Panc1 (cell line): ENCODE measurements around the gene ZBTB7C. TPM values are rescaled to one million over a fixed set of nuclear protein-coding genes. Genes with fewer than 3 reads are reported as not detected.

Experiments used
- ATAC-seq: fragments of 200-7000 bp; cut with Tn5 transposase; 2 replicates; pipeline ENCODE4 v1.9.1; 2020; ENCODE audit warnings: mild to moderate bottlenecking, moderate library complexity
- BruUV-seq: library from RNA; stranded (reverse); fragments of 400-500 nt; replicated peaks from 2 replicates; lab custom pipeline; 2021; lab: Mats Ljungman, UMichigan
- CTCF ChIA-PET: fragments of 300-600 bp; sonication (Branson Sonifier 250); formaldehyde crosslinking; loops from one replicate; lab custom pipeline; 2022; ENCODE audit warnings: antibody characterized with exemption; lab: Charles Lee
- POLR2A ChIA-PET: fragments of 300-600 bp; sonication (Branson Sonifier 250); formaldehyde crosslinking; loops from one replicate; lab custom pipeline; 2022; ENCODE audit warnings: antibody characterized with exemption; lab: Charles Lee
- DNase-seq: peaks from one replicate; pipeline ENCODE4 v3.0.0-alpha.2; 2010; ENCODE audit warnings: low read depth, low spot score
- H3K27ac ChIP-seq: 2 replicates; pipeline ENCODE4 v1.5.1; 2011; ENCODE audit warnings: mild to moderate bottlenecking, low read length, inconsistent platforms
- H3K27me3 ChIP-seq: fragments of 200-500 bp; sonication (Bioruptor generic); 2 replicates; pipeline ENCODE4 v1.6.0; 2014; ENCODE audit warnings: low read length, inconsistent platforms; ENCODE audit not compliant: control insufficient read depth, insufficient read depth
- H3K36me3 ChIP-seq: fragments of 200-500 bp; sonication (Bioruptor generic); 2 replicates; pipeline ENCODE4 v1.5.1; 2014; ENCODE audit warnings: inconsistent platforms, mild to moderate bottlenecking, low read length, moderate library complexity; ENCODE audit not compliant: control insufficient read depth, insufficient read depth
- H3K4me1 ChIP-seq: 2 replicates; pipeline ENCODE4 v1.5.1; 2011; ENCODE audit warnings: inconsistent platforms, mild to moderate bottlenecking, low read length, moderate library complexity; ENCODE audit not compliant: control insufficient read depth, insufficient read depth
- H3K4me3 ChIP-seq, 2 experiments: 2 replicates each; pipeline ENCODE4 v1.5.1; 2011 to 2012; ENCODE audit warnings: low read depth in 2 of 2, low read length in 2 of 2, mild to moderate bottlenecking in 2 of 2, inconsistent platforms in 1 of 2, moderate library complexity in 1 of 2
- H3K9me3 ChIP-seq: fragments of 200-500 bp; sonication (Bioruptor generic); 2 replicates; pipeline ENCODE4 v1.5.1; 2014; ENCODE audit warnings: low read depth, mild to moderate bottlenecking, inconsistent platforms, low read length, moderate library complexity; ENCODE audit not compliant: control insufficient read depth, insufficient read depth
- POLR2AphosphoS5 ChIP-seq: IDR thresholded peaks from 2 replicates; pipeline ENCODE4 v1.6.1; 2012; ENCODE audit warnings: mild to moderate bottlenecking, low read depth, low read length, moderate library complexity
- REST ChIP-seq, 2 experiments: IDR thresholded peaks; 2 replicates each; pipeline ENCODE4 v1.6.1; 2011 to 2012; ENCODE audit warnings: low read depth in 2 of 2, control low read depth in 1 of 2, low read length in 1 of 2, mild to moderate bottlenecking in 1 of 2, moderate library complexity in 1 of 2; ENCODE audit not compliant: insufficient read depth in 1 of 2
- SIN3A ChIP-seq: IDR thresholded peaks from 2 replicates; pipeline ENCODE4 v1.6.1; 2012; ENCODE audit warnings: low read depth, mild to moderate bottlenecking, low read length, moderate library complexity, borderline replicate concordance; ENCODE audit not compliant: insufficient read depth
- TCF7L2 ChIP-seq: IDR thresholded peaks from 2 replicates; pipeline ENCODE4 v1.6.1; 2011; ENCODE audit warnings: mild to moderate bottlenecking, low read depth, low read length, inconsistent platforms
- in situ Hi-C: cut with HindIII; loops from 2 replicates; pipeline ENCODE4 v1.10.0; 2016; ENCODE audit warnings: low sequenced_read_pairs, low pct_unique_long_range_greater_than_20kb
- intact Hi-C: fragments of 100-400 bp; cut with micrococcal nuclease; formaldehyde crosslinking; loops from one replicate; pipeline ENCODE4 v1.10.0; 2022; ENCODE audit not compliant: unreplicated experiment
- total RNA-seq: library from RNA; stranded (reverse); gene quantifications from one replicate; pipeline ENCODE4 v1.2.1, GENCODE V29; 2021; ENCODE audit not compliant: unreplicated experiment
- TF ChIP-seq, protein P1 (sequence below): fragments of 450-650 bp; IDR thresholded peaks from 2 replicates; pipeline ENCODE4 v1.5.1; 2017; ENCODE audit warnings: mild to moderate bottlenecking

Gene ZBTB7C
- total RNA-seq, 1 experiment from 2014 or later, result 0.03 TPM

DNA sequence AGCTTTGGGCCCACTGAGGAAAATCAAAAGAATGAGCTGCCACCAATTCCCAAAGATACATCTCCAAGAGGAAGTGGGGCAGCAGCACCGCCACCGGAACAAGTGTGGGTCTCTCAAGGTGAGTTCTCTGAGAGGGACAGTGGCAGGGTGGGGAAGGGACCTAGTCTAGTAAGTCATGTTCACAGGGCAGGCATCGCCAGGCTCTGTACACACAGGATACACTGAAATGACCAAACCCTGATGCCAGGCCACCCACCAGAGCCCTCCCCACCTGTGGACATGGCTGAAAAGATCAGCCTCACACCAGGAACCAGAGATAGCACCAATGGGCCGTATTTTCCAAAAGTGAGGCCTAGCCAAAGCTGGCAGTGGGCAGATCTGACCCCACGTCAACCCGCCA, 370.5 kb downstream of the ZBTB7C start:
- in situ Hi-C loops, result no loop called here
- H3K4me3 ChIP-seq, result no peak overlapping the region
- no peak for ATAC-seq
- no peak overlapping the region for H3K27ac ChIP-seq
- H3K36me3 ChIP-seq, result no peaks in the 10 kb centered on the region
- H3K9me3 ChIP-seq, result no peaks in the 10 kb centered on the region
- DNase-seq, result no peak
- no peaks in the 10 kb centered on the region for H3K27me3 ChIP-seq
- H3K4me1 ChIP-seq, result no peaks in the 10 kb centered on the region
- ChIA-PET CTCF (no interaction called here), POLR2A (no interaction called here)
- TF ChIP-seq TCF7L2, result no peak
- TF ChIP-seq, protein P1, sequence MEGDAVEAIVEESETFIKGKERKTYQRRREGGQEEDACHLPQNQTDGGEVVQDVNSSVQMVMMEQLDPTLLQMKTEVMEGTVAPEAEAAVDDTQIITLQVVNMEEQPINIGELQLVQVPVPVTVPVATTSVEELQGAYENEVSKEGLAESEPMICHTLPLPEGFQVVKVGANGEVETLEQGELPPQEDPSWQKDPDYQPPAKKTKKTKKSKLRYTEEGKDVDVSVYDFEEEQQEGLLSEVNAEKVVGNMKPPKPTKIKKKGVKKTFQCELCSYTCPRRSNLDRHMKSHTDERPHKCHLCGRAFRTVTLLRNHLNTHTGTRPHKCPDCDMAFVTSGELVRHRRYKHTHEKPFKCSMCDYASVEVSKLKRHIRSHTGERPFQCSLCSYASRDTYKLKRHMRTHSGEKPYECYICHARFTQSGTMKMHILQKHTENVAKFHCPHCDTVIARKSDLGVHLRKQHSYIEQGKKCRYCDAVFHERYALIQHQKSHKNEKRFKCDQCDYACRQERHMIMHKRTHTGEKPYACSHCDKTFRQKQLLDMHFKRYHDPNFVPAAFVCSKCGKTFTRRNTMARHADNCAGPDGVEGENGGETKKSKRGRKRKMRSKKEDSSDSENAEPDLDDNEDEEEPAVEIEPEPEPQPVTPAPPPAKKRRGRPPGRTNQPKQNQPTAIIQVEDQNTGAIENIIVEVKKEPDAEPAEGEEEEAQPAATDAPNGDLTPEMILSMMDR, result no peak
- intact Hi-C loops, result no loop called here
- BruUV-seq, result no TSS peak

- Histone ChIP-seq H3K36me3 (no peaks in the 10 kb centered on the region), H3K27ac (no peak overlapping the region), H3K4me1 (no peaks in the 10 kb centered on the region), H3K4me3 (no peak overlapping the region), H3K9me3 (no peaks in the 10 kb centered on the region), H3K27me3 (no peaks in the 10 kb centered on the region)
- DNase-seq (no peak), ATAC-seq (peak; percentile 56; the same call in 1 of the 2 replicates)
- TF ChIP-seq TCF7L2, result no peak
- TF ChIP-seq, protein P1, result peak; percentile 39
- in situ Hi-C loops (no loop called here), intact Hi-C loops (no loop called here)
- ChIA-PET POLR2A (no interaction called here), CTCF (interaction anchor here (0.7 to 0.8 kb wide), 3 partner anchors 78 to 308 kb away, joined by 3 to 7 read pairs (median 6); no protein-coding TSS in a partner anchor)
- no TSS peak for BruUV-seq
These were observed 371.5 kb downstream of the ZBTB7C start for GRCh38 chr18:48037481-48038271.

- CTCF ChIA-PET, result no interaction called here
- H3K4me1 ChIP-seq, result no peaks in the 10 kb centered on the region
- DNase-seq (no peak), ATAC-seq (no peak)
- in situ Hi-C loops (no loop called here), intact Hi-C loops (no loop called here)
- no peaks in the 10 kb centered on the region for H3K36me3 ChIP-seq
- H3K9me3 ChIP-seq, result no peaks in the 10 kb centered on the region
- H3K27ac ChIP-seq, result no peak overlapping the region
- POLR2A ChIA-PET, result no interaction called here
- TF ChIP-seq SIN3A (no peak), REST (IDR thresholded peaks at IDR 0.05; ENCODE audit: insufficient read depth in 1 of 2, low read depth in 2 of 2, low read length in 1 of 2) (no peak), POLR2AphosphoS5 (no peak), TCF7L2 (no peak)
- TF ChIP-seq, protein P1, result no peak
- no peaks in the 10 kb centered on the region for H3K27me3 ChIP-seq
- no TSS peak for BruUV-seq
- H3K4me3 ChIP-seq, result no peak overlapping the region
These were observed 372.4 kb downstream of the ZBTB7C start for GRCh38 chr18:48036641-48037421.
